ENCODE results near the gene COLGALT1. TPM values are rescaled to one million over a fixed set of nuclear protein-coding genes. Genes with fewer than 3 reads are reported as not detected.
"Not testable (repeated sequence)": the region's sequence is repeated elsewhere in the genome, so short reads cannot be mapped to it uniquely, and the experiment has no call there.

Gene COLGALT1
- total RNA-seq, 2 donors from 2014 or later, result 53.9 to 122 TPM

DNA sequence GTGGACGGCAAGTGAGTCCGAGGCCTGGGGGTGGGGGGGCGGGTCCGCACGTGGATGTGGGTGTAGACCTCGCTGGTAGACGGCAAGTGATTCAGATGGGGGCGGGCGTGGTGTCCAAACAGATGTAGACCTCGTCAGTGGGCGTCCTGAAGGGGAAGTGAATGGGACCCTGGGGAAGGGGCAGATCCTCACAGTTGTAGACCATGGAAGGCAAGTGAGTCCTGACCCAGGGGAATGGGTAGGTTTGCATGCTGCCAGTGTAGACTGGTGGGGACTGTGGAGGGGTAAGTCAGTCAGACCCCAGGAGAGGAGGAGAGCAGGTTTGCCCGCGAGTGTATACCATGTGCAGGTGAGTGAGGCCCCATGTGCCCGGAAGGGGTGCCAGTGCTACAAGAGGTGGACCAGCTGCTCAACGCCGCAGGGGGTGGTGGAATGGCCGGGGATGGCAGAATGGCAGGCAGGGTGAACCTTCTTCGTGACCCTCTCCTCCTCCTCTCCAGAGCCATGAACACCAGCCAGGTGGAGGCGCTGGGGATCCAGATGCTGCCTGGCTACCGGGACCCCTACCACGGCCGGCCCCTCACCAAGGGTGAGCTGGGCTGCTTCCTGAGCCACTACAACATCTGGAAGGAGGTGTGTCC, 22.1 kb downstream of the COLGALT1 start:
- ATAC-seq, result no peak
- no peaks in the 10 kb centered on the region for H3K36me3 Mint-ChIP-seq
- H3K4me1 Mint-ChIP-seq (ENCODE audit: low read depth in 2 of 2), result peaks cover 8 to 12% of the 10 kb centered on the region in 2 donors

DNA sequence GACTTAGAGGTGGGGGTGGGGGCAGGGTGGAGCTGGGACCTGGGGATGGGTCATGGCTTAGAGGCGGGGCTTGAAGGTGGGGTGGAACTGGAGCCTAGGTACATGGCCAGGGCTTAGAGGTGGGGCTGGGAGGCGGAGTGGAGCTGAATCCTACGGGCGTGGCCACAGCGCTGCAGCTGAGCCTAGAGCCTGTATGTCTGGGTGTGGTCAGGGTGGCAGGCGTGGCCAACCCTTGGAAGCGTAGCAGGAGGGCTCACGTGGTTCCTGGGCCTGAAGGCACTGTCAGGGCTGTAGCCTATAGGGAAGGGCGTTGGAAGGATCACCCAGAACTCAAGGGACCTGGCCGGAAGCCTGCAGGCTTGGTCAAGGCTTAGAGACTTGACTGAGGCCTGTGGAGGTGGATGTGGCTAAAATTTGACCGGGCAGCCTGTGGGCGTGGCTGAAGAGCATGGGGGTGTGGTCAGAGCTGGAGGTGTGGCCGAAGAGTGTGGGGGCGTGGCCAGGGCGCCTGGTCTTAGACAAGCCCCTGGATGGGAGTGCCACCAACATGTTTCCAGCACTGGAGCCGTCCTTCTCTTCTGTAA, 24.3 kb downstream of the COLGALT1 start:
- ATAC-seq, result peak; percentile 64 to 77
- Mint-ChIP-seq H3K4me3 (no peak overlapping the region), H3K27me3 (no peaks in the 10 kb centered on the region), H3K36me3 (no peaks in the 10 kb centered on the region), H3K27ac (no peak overlapping the region), H3K9me3 (no peaks in the 10 kb centered on the region), H3K4me1 (ENCODE audit: low read depth in 2 of 2) (peaks cover 8 to 12% of the 10 kb centered on the region in 2 donors)
- no peak for DNase-seq (ENCODE audit: low spot score)

More for the DNA sequence above, 22.1 kb downstream of the COLGALT1 start:
- H3K4me3 Mint-ChIP-seq, result no peak overlapping the region
- no peak overlapping the region for H3K27ac Mint-ChIP-seq
- no peak for DNase-seq (ENCODE audit: low spot score)
- no peaks in the 10 kb centered on the region for H3K27me3 Mint-ChIP-seq
- no peaks in the 10 kb centered on the region for H3K9me3 Mint-ChIP-seq

DNA sequence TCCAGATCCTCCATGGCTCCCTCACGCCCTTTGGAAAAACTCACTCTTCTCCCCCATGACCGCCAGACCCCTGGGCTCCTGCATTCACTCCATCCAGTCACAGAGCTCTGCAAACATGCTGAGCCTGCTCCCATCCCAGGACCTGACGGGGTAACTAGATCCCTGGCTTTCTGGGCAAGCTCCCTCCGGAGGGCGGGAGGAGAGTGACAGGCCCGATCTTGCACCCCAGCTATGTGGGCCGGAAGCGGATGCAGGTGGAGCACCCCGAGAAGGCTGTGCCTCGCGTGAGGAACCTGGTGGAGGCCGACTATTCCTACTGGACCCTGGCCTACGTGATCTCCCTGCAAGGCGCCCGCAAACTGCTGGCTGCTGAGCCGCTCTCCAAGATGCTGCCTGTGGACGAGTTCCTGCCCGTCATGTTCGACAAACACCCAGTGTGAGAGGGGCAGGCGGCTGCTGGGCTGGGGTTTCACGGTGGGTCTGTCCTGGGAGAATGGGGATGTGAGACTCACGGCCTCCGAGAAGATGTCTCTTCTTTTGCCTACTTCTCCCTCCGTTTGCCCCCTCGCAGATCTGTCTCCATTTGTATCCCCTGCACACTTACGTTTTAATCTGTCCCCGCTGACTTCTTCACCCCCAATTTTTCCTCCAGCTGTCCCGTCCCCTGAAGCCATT, 25.2 kb downstream of the COLGALT1 start:
- ATAC-seq (no peak), DNase-seq (ENCODE audit: low spot score) (no peak)
- H3K4me3 Mint-ChIP-seq, result no peak overlapping the region
- H3K27ac Mint-ChIP-seq, result no peak overlapping the region
- peaks cover 8 to 12% of the 10 kb centered on the region in 2 donors for H3K4me1 Mint-ChIP-seq (ENCODE audit: low read depth in 2 of 2)
- H3K27me3 Mint-ChIP-seq, result no peaks in the 10 kb centered on the region
- H3K9me3 Mint-ChIP-seq, result no peaks in the 10 kb centered on the region
- H3K36me3 Mint-ChIP-seq, result no peaks in the 10 kb centered on the region

DNA sequence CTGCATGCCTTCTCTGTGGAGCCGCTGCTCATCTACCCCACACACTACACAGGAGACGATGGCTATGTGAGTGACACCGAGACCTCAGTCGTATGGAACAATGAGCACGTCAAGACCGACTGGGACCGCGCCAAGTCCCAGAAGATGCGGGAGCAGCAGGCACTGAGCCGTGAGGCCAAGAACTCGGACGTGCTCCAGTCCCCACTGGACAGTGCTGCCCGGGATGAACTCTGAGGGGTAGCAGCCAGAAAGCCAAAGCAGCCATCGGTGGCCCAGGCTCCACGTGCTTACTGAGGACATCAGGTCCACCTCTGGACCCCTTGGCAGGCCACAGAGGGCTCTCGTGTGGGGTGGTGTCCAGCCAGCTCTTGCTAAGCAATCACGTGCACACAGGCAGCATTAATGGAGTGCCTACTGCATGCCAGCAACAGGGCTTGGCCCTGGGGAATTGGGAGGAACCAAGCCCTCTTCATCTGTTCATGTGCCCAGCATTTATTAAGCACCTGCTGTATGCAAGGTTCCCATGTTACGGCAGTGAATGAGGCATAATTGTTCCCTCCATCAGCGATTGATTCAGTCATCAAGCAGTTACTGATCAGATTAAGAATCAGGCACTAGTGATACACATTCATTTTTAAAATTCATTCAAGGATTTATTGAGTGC, 25.9 kb downstream of the COLGALT1 start:
- no peak for ATAC-seq
- peaks cover 8 to 12% of the 10 kb centered on the region in 2 donors for H3K4me1 Mint-ChIP-seq (ENCODE audit: low read depth in 2 of 2)
- H3K36me3 Mint-ChIP-seq, result no peaks in the 10 kb centered on the region
- H3K9me3 Mint-ChIP-seq, result no peaks in the 10 kb centered on the region
- no peaks in the 10 kb centered on the region for H3K27me3 Mint-ChIP-seq
- DNase-seq (ENCODE audit: low spot score), result no peak
- H3K4me3 Mint-ChIP-seq, result no peak overlapping the region
- H3K27ac Mint-ChIP-seq, result no peak overlapping the region

DNA sequence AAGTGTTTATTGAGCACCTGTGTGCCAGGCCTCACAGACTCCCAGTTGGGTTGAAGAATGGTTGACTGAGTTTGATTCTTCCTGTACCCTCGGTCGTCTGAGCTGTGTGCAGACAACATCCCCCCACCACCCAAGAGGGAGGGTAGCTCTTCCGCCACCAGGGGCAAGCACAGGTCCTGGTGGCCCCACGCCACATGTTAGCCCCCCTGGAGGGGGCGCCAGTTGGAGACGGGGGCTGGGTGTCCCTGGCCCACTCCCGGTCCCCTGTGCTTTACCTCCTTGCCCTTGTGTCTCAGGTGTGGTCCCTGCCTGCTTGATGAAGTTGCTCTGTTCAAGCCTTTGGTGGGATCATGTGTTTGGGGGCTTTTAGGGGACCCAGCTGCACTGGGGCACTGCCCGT, 27.2 kb downstream of the COLGALT1 start:
- peak in 1 of 2 donors; percentile 6 for ATAC-seq
- DNase-seq (ENCODE audit: low spot score), result no peak
- Mint-ChIP-seq H3K27me3 (no peaks in the 10 kb centered on the region), H3K4me3 (no peak overlapping the region), H3K36me3 (no peaks in the 10 kb centered on the region), H3K27ac (no peak overlapping the region), H3K4me1 (ENCODE audit: low read depth in 2 of 2) (peaks cover 8 to 9% of the 10 kb centered on the region in 2 donors), H3K9me3 (no peaks in the 10 kb centered on the region)

DNA sequence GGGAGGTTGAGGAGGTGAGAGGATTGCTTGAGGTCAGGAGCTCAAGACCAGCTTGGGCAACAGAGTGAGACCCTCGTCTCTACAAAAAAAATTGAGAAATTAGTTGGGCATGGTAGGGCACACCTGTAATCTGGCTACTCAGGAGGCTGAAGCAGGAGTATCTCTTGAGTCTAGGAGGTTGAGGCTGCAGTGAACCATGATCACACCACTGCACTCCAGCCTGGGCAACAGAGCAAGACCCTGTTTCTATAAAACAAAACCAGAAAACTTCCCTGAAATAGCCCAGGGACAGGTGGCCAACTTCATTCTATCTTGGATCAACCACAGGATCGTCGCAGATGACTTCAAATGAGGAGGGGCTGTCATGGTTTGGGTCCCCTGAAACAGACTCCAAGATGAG, 28.7 kb downstream of the COLGALT1 start:
- peaks cover 8 to 9% of the 10 kb centered on the region in 2 donors for H3K4me1 Mint-ChIP-seq (ENCODE audit: low read depth in 2 of 2)
- no peaks in the 10 kb centered on the region for H3K9me3 Mint-ChIP-seq
- H3K27ac Mint-ChIP-seq, result no peak overlapping the region
- no peaks in the 10 kb centered on the region for H3K27me3 Mint-ChIP-seq
- no peaks in the 10 kb centered on the region for H3K36me3 Mint-ChIP-seq
- ATAC-seq (no peak), DNase-seq (ENCODE audit: low spot score) (no peak)
- no peak overlapping the region for H3K4me3 Mint-ChIP-seq

DNA sequence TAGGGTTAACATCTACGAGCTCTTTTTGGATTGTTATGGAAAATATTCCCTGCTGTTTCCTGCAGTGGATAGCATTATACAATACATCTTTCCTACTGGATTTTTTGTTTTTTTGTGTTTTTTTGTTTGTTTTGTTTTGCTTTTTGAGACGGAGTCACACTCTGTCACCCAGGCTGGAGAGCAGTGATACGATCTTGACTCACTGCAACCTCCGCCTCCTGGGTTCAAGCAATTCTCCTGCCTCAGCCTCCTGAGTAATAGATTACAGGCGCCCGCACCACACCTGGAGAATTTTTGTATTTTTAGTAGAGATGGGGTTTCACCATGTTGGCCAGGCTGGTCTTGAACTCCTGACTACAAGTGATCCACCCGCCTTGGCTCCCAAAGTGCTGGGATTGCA, 29.9 kb downstream of the COLGALT1 start:
- not testable (repeated sequence) for H3K4me3 Mint-ChIP-seq; H3K4me1 Mint-ChIP-seq (ENCODE audit: low read depth in 2 of 2); H3K27ac Mint-ChIP-seq; ATAC-seq; H3K9me3 Mint-ChIP-seq; DNase-seq (ENCODE audit: low spot score); H3K36me3 Mint-ChIP-seq
- peaks cover 3 to 12% of the 10 kb centered on the region in 2 donors for H3K27me3 Mint-ChIP-seq

DNA sequence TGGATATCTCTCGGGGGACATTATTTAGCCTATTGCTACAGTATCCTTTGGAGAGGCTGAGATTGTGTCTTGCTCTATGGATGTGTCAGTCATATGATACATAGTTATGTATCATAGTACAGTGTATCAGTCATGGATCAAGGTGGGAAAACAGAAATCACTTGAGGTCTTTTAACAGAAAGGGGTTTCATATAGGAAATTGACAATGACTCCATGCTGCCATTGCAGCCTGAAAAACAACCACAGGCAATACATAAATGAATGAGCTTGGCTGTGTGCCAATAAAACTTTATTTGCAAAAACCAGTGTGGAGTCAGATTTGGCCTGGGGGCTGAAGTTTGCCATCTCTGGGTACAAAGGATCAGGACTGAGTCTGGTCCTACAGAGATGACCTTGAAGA, 35.4 kb downstream of the COLGALT1 start:
- H3K27ac Mint-ChIP-seq, result no peak overlapping the region
- peaks cover 11 to 26% of the 10 kb centered on the region in 2 donors for H3K27me3 Mint-ChIP-seq
- H3K4me3 Mint-ChIP-seq, result no peak overlapping the region
- ATAC-seq (peak in 1 of 2 donors; percentile 78), DNase-seq (ENCODE audit: low spot score) (no peak)
- H3K36me3 Mint-ChIP-seq, result no peaks in the 10 kb centered on the region
- no peaks in the 10 kb centered on the region for H3K4me1 Mint-ChIP-seq (ENCODE audit: low read depth in 2 of 2)
- no peaks in the 10 kb centered on the region for H3K9me3 Mint-ChIP-seq

DNA sequence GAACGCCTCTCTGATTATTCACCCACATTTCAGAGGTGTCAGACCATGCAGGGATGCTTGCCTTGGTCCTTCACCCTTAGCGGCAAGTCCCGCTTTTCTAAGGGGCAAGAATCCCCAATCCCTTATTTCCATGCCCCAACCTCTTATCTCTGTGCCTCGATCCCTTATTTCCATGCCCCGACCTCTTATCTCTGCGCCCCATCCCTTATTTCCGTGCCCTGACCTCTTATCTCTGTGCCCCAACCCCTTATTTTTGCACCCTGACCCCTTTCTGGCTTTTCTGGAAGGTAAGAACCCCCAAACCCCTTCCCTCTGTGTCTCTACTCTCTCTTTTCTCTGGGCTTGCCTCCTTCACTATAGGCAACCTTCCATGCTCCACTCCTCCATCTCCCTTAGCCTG, 38.8 kb downstream of the COLGALT1 start:
- H3K36me3 Mint-ChIP-seq; H3K27ac Mint-ChIP-seq; H3K4me3 Mint-ChIP-seq; H3K9me3 Mint-ChIP-seq; DNase-seq (ENCODE audit: low spot score); H3K4me1 Mint-ChIP-seq (ENCODE audit: low read depth in 2 of 2); ATAC-seq: not testable (repeated sequence)
- H3K27me3 Mint-ChIP-seq, result peaks cover 11 to 25% of the 10 kb centered on the region in 2 donors

DNA sequence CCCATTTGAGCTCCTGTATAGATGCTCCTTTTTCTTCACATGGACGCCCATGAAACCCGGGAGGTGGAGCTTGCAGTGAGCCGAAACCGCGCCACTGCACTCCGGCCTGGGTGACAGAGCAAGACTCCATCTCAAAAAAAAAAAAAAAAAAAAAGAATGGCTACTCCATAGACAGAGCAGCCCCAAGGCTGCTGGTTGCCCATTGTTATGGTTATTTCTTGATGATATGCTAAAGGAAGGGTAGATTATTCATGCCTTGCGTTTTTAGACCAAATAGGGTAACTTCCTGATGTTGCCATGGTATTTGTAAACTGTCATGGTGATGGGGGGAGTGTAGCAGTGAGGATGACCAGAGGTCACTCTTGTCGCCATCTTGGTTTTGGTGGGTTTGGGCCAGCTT, 42.6 kb downstream of the COLGALT1 start:
- not testable (repeated sequence) for H3K36me3 Mint-ChIP-seq; H3K4me3 Mint-ChIP-seq; H3K27ac Mint-ChIP-seq; H3K9me3 Mint-ChIP-seq; DNase-seq (ENCODE audit: low spot score); H3K4me1 Mint-ChIP-seq (ENCODE audit: low read depth in 2 of 2); ATAC-seq
- H3K27me3 Mint-ChIP-seq, result peaks cover 21 to 22% of the 10 kb centered on the region in 2 donors

DNA sequence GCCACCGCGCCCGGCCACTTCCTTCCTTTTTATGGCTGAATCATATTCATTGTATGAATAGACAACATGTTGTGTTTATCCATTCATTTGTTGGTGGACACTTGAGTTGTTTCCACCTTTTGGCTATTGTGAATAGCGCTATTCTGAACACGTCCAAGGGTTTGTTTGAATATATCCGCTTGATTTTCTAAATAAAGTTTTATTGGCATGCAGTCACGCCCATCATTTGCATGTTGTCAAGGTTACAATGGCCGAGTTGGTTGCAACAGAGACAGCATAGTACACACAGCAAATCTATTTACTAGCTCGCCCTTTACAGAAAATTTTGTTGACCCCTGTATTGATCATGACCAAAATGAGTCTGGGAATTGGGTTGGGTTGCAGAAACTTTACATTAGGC, 43.5 kb downstream of the COLGALT1 start:
- Mint-ChIP-seq H3K36me3 (no peaks in the 10 kb centered on the region), H3K27ac (no peak overlapping the region), H3K4me1 (ENCODE audit: low read depth in 2 of 2) (peaks cover 0 to 3% of the 10 kb centered on the region in 2 donors), H3K4me3 (no peak overlapping the region), H3K9me3 (no peaks in the 10 kb centered on the region), H3K27me3 (peaks cover 24 to 30% of the 10 kb centered on the region in 2 donors)
- no peak for ATAC-seq
- no peak for DNase-seq (ENCODE audit: low spot score)

DNA sequence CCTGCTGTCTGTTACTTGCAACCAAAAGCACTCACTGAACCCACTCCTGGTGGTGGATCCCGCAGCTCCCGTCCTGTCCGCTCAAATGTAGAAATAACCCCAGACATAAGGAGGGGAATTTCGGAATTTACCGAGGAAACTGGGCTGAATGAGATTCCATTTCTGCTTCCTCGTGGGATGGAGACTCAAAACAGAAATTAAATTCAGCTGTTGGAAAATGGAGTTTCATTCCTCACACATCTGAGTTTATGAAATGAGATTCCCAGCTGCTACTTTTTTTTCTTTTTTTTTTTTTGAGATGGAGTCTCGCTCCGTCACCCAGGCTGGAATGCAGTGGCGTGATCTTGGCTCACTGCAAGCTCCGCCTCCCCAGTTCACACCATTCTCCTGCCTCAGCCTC, 44.3 kb downstream of the COLGALT1 start:
- H3K4me3 Mint-ChIP-seq, result no peak overlapping the region
- no peak for ATAC-seq
- no peaks in the 10 kb centered on the region for H3K36me3 Mint-ChIP-seq
- no peak overlapping the region for H3K27ac Mint-ChIP-seq
- no peak for DNase-seq (ENCODE audit: low spot score)
- H3K9me3 Mint-ChIP-seq, result no peaks in the 10 kb centered on the region
- peaks cover 29 to 38% of the 10 kb centered on the region in 2 donors for H3K27me3 Mint-ChIP-seq
- peaks cover 0 to 3% of the 10 kb centered on the region in 2 donors for H3K4me1 Mint-ChIP-seq (ENCODE audit: low read depth in 2 of 2)

DNA sequence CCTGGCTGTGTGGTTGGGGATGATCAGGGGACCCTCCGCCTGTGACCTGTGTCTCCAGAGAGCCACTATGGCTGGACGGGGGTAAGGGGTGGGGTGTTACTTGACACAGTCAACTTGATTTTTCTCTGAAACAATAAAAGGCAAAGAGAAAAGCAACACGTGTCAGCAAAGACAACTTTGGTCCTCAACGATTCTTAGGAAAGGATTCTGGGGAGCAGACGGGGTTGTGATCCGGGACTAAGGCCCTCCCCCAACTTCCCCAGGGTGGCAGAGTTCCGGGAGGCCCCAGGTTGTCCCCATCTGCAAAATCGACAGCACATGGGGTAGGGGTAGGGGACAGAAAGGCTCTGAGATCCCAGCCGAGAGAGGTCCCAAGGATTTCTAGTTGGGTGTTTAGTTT, 46.2 kb downstream of the COLGALT1 start:
- Mint-ChIP-seq H3K27me3 (peaks cover 29 to 38% of the 10 kb centered on the region in 2 donors), H3K9me3 (no peaks in the 10 kb centered on the region), H3K4me3 (no peak overlapping the region), H3K4me1 (ENCODE audit: low read depth in 2 of 2) (peaks cover 6 to 7% of the 10 kb centered on the region in 2 donors), H3K27ac (no peak overlapping the region), H3K36me3 (no peaks in the 10 kb centered on the region)
- DNase-seq (ENCODE audit: low spot score) (no peak), ATAC-seq (no peak)

DNA sequence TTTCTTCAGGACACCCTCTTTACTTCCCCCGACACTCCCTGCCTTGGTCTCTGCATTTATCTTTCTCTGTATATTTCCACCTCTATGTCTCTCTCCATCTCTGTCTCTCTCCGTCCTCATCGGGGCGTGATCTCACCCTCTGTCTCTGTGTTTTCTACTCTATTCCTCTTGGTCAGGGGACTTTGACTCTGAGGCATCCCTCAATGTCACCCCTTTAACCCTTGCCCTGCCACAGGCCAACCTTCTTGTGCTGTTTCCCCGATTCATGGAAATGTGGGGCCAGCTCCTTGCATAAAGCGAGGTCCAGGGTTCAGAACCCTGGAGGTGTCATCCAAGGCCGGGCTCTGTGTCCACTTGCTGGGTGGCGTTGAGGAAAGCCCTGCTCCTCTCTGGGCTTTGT, 46.8 kb downstream of the COLGALT1 start:
- Mint-ChIP-seq H3K9me3 (no peaks in the 10 kb centered on the region), H3K4me3 (no peak overlapping the region), H3K27me3 (peaks cover 29 to 38% of the 10 kb centered on the region in 2 donors), H3K36me3 (no peaks in the 10 kb centered on the region), H3K4me1 (ENCODE audit: low read depth in 2 of 2) (peaks cover 10% of the 10 kb centered on the region in 2 donors), H3K27ac (no peak overlapping the region)
- DNase-seq (ENCODE audit: low spot score), result no peak
- ATAC-seq, result no peak

Measured in natural killer cell treated with Interleukin-12 subunit alpha and Interleukin-12 subunit beta and Interleukin-15 and Interleukin-18, amount 100 ng/mL, for 72 hours (primary cell).